SK-N-SH treated with all-trans-retinoic acid at 6 μM for 48 hours (cell line): ENCODE measurements around the gene RPS6KA2.

Experiments
- ATAC-seq: fragments of 200-7000 bp; cut with Tn5 transposase; 3 replicates; pipeline ENCODE4 v1.9.1; 2020; ENCODE audit warnings: mild to moderate bottlenecking, moderate library complexity
- ARNTL ChIP-seq: fragments of 450-650 bp; formaldehyde crosslinking; IDR thresholded peaks from 2 replicates; pipeline ENCODE4 v1.5.0; 2020; ENCODE audit warnings: low read depth, mild to moderate bottlenecking, moderate library complexity, borderline replicate concordance
- BACH2 ChIP-seq: fragments of 250-450 bp; sonication (Bioruptor Pico); IDR thresholded peaks from 2 replicates; pipeline ENCODE4 v1.9.0; 2021; ENCODE audit warnings: mild to moderate bottlenecking, borderline replicate concordance
- CSRNP3 ChIP-seq: fragments of 250-450 bp; sonication (Bioruptor Pico); IDR thresholded peaks from 2 replicates; pipeline ENCODE4 v1.5.1; 2021; ENCODE audit warnings: mild to moderate bottlenecking, moderate library complexity
- ESRRG ChIP-seq: fragments of 250-450 bp; sonication (Bioruptor Pico); IDR thresholded peaks from 2 replicates; pipeline ENCODE4 v1.6.1; 2021; ENCODE audit warnings: mild to moderate bottlenecking
- ISL1 ChIP-seq: fragments of 250-450 bp; sonication (Bioruptor Pico); IDR thresholded peaks from 2 replicates; pipeline ENCODE4 v2.1.2; 2022; ENCODE audit warnings: mild to moderate bottlenecking, moderate library complexity
- OSR1 ChIP-seq: fragments of 250-450 bp; sonication (Bioruptor Pico); IDR thresholded peaks from 2 replicates; pipeline ENCODE4 v1.8.0; 2022; ENCODE audit warnings: moderate library complexity, mild to moderate bottlenecking, inconsistent platforms
- PATZ1 ChIP-seq: fragments of 250-450 bp; sonication (Bioruptor Pico); IDR thresholded peaks from 2 replicates; pipeline ENCODE4 v1.8.0; 2020; ENCODE audit warnings: mild to moderate bottlenecking, moderate library complexity, borderline replicate concordance
- POU6F1 ChIP-seq: fragments of 250-450 bp; sonication (Bioruptor Pico); IDR thresholded peaks from 2 replicates; pipeline ENCODE4 v1.8.0; 2021; ENCODE audit warnings: low read depth, mild to moderate bottlenecking, moderate library complexity, borderline replicate concordance
- PPARA ChIP-seq: fragments of 250-450 bp; sonication (Bioruptor Pico); IDR thresholded peaks from 2 replicates; pipeline ENCODE4 v1.5.0; 2020; ENCODE audit warnings: mild to moderate bottlenecking, borderline replicate concordance
- TCF4 ChIP-seq: fragments of 250-450 bp; sonication (Bioruptor Pico); IDR thresholded peaks from 2 replicates; pipeline ENCODE4 v1.8.0; 2021; ENCODE audit warnings: mild to moderate bottlenecking, moderate library complexity, borderline replicate concordance
- TOX ChIP-seq: fragments of 250-450 bp; sonication (Bioruptor Pico); IDR thresholded peaks from 2 replicates; pipeline ENCODE4 v1.8.0; 2021; ENCODE audit warnings: mild to moderate bottlenecking, moderate library complexity, borderline replicate concordance
- TSHZ2 ChIP-seq: fragments of 250-450 bp; sonication (Bioruptor Pico); IDR thresholded peaks from 2 replicates; pipeline ENCODE4 v1.5.0; 2020; ENCODE audit warnings: mild to moderate bottlenecking, moderate library complexity
- ZC3H10 ChIP-seq: fragments of 250-450 bp; sonication (Bioruptor Pico); IDR thresholded peaks from 2 replicates; pipeline ENCODE4 v1.5.1; 2021; ENCODE audit warnings: mild to moderate bottlenecking, moderate library complexity
- ZFP3 ChIP-seq: fragments of 250-450 bp; sonication (Bioruptor Pico); IDR thresholded peaks from 2 replicates; pipeline ENCODE4 v1.5.0; 2020; ENCODE audit warnings: mild to moderate bottlenecking, moderate library complexity
- ZFP30 ChIP-seq: fragments of 450-650 bp; formaldehyde crosslinking; IDR thresholded peaks from 2 replicates; pipeline ENCODE4 v1.5.0; 2022; ENCODE audit warnings: mild to moderate bottlenecking, moderate library complexity
- ZNF8 ChIP-seq: fragments of 450-650 bp; formaldehyde crosslinking; IDR thresholded peaks from 2 replicates; pipeline ENCODE4 v1.5.0; 2020; ENCODE audit warnings: mild to moderate bottlenecking, moderate library complexity

RPS6KA2 gene

GRCh38 chr6:166496460-166496859, 130.6 kb downstream of the RPS6KA2 start:
- ATAC-seq, result no peak
- no peak for TF ChIP-seq TOX
- no peak for TF ChIP-seq ZC3H10
- TF ChIP-seq TSHZ2, result no peak
- TF ChIP-seq PPARA (CRISPR knock-in tag), result no peak
- no peak for TF ChIP-seq ZFP3 (CRISPR knock-in tag)
- no peak for TF ChIP-seq ZNF8 (CRISPR knock-in tag)
- no peak for TF ChIP-seq TCF4
- no peak for TF ChIP-seq POU6F1 (CRISPR knock-in tag)
- no peak for TF ChIP-seq CSRNP3 (CRISPR knock-in tag)
- TF ChIP-seq PATZ1 (CRISPR knock-in tag), result no peak
- TF ChIP-seq ARNTL, result no peak
- no peak for TF ChIP-seq OSR1 (CRISPR knock-in tag)
- TF ChIP-seq, all 23 proteins: peak for 0

GRCh38 chr6:166495487-166496314, 131.3 kb downstream of the RPS6KA2 start:
- no peak for TF ChIP-seq ZNF8 (CRISPR knock-in tag)
- no peak for TF ChIP-seq ISL1
- no peak for TF ChIP-seq ZFP30
- TF ChIP-seq TSHZ2, result no peak
- TF ChIP-seq CSRNP3 (CRISPR knock-in tag), result no peak
- TF ChIP-seq ESRRG, result no peak
- TF ChIP-seq BACH2 (CRISPR knock-in tag), result no peak
- TF ChIP-seq TCF4, result no peak
- TF ChIP-seq TOX, result no peak
- TF ChIP-seq, all 23 proteins: peak for 0
- no peak for ATAC-seq
